Measurements from ENCODE around the gene PPP2R5C. TPM values are rescaled to one million over a fixed set of nuclear protein-coding genes. Genes with fewer than 3 reads are reported as not detected.

The PPP2R5C gene
- total and polyA plus RNA-seq, 2 of the 8 experiments (the other 6 are each of a cell fraction or from before 2014, with no cell fraction given): 49.6 to 95.9 TPM

DNA sequence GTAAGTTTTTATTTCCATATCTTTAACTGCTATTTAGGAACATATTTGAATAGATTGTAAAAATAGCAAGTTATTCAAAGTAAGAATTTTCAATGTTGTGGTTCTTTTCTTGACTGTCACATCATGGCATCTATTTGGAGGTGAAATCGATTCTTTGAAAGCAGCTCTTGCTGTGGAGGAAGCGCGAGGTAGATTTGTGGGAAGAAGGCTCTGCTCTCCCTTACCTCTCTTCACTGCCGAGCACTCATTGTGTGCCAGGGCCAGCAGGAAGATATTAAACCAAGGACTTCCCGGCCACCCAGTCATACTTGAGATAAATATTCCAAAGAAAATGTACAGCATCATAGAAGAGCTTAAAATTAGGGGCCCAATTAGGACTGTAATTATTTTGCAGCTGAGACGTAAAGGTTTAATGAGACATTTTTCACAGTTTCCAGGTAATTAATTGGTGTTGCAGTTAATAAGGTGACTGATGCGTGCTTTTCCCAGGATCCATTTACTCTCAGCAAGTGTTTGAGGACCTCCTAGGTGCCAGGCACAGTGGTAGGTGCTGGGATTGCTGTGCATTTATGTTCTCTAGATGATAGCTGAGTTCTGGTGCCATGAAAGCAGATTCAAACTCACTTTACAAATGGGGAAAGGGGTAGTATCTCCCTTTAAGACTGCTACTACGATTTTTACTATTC, 113.7 kb downstream of the PPP2R5C start (continued):
- TF ChIP-seq RAD21 (IDR thresholded peaks at IDR 0.05 in 1 of 2, conservative IDR thresholded peaks at IDR 0.05 in 1 of 2; ENCODE audit: low read depth in 2 of 2, low read length in 2 of 2) (no peak), CTBP2 (IDR thresholded peaks at IDR 0.05; ENCODE audit: borderline replicate concordance, insufficient read depth, insufficient read length, low read length) (no peak), ASH2L (IDR thresholded peaks at IDR 0.05; ENCODE audit: low read length) (no peak)
